Activated CD4-positive, alpha-beta T cell treated with anti-CD3 and anti-CD28 coated beads, Interleukin-2, amount 50 U/mL, for 16 hours (primary cell): ENCODE results near the gene VANGL2.
"Not testable (repeated sequence)": the region's sequence is repeated elsewhere in the genome, so short reads cannot be mapped to it uniquely, and the experiment has no call there.

Experiments used
- DNase-seq: peaks from one replicate; pipeline ENCODE4 v3.0.0-alpha.2; 2020

VANGL2 gene

DNA sequence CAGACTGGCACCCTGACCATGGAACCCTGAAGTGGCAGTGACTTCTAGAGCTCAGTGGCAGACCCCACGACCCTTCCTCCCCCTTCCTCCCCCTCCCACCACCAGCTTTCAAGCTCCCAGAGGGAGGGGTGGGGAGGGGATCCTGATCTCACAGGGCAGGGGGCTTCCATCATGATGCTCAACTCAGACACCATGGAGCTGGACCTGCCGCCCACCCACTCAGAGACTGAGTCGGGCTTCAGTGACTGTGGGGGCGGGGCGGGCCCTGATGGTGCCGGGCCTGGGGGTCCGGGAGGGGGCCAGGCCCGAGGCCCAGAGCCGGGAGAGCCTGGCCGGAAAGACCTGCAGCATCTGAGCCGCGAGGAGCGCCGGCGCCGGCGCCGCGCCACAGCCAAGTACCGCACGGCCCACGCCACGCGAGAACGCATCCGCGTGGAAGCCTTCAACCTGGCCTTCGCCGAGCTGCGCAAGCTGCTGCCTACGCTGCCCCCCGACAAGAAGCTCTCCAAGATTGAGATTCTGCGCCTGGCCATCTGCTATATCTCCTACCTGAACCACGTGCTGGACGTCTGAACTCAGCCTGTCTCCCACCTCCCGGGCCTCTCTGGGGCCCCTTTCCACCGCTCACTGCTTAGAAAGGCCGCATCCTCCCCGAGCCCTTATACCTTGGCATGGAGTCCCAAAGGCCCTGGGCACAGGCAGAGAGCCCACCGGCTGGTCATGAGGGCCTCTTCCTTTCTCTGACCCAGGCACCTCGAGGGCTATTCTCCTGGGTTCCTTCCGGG is 29.6 kb upstream of the VANGL2 start:
- no peak for DNase-seq

DNA sequence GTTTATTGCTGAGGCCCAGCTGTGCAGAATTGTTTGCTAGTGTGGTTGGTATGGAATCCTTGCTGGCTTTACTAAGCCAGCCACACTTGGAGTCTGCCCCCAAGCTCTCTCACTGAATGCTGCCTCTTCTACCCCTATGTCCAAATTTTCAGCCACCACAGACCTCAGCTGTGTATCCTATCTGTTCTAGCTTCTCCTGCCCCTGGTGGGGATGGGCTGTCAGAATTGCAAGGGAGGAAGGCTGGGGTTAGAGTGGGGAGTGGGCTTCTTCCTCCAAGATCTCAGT is 29.1 kb upstream of the VANGL2 start:
- no peak for DNase-seq

DNA sequence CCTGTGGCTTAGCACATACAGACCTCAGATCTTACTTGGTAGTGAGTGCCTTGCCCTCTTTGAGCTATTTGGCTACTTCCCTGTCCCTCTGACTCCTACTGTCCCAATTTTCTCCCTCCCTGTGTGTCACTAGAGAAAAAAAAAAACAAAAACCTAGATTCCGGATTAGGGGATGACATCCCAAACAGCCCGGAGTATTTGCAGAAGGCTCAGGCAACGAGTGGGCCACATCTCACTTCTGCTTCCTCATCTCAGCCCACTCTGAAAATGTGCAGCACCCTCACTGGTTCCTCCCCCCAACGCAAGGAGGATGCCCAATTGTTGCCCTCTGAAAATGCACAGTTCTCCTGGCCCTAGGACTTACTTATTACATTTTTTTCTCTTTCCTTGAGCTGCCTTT is 28.6 kb upstream of the VANGL2 start:
- no peak for DNase-seq

DNA sequence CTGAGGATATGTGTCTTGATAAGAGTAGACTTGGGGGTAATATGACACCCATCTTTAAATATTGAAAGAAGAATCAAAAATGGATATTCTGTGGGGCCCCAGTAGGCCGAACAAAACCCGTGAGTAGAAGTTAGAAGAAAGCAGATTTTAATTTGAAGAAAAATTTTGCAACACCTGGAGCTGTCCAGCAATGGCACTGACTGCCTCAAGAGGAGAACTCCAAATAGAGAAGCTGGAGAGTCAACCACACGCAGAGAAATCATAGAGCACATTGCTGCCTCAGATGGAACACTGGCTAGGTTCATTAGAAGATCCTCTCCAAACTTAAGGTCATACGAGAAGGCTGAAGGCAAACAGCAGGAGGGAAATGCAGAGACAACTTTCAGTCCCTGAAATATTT is 26.7 kb upstream of the VANGL2 start:
- no peak for DNase-seq

DNA sequence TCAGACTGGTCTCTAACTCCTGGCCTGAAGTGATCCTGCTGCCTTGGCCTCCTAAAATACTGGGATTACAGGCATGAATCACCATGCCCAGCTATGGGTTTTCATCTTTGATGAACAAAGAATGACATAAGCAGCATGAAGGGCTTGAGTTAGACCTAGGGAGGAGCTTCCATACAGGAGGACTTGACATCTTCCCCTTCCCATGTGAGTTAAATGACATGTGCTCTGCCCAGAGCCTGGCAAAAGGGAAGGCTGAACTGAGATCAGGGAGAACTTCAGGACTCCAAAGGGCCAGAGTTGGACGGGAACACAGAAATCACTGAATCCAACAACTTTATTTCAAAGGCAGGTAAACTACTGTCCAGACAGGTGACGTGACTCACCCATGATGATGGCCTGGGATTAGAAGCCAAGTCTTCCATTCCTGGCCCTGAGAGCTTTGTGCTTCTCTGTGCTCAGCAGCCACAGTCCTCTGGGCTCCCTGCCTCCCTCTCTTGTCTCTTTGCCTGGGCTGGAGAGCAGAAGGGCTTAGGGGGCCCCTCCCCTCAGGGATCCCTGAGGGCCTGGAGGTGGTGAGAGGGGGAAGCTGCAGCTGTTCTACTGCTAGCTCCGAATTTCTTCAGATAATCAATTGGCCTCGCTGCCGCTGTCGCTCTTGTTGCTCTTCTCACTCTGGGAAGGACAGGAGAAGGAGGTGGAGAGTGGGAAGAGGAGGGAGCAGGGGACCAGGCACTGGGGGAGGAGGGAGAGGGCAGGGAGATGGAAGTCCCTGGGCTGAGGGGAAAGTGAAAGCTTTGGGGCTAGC is 25.9 kb upstream of the VANGL2 start:
- no peak for DNase-seq

DNA sequence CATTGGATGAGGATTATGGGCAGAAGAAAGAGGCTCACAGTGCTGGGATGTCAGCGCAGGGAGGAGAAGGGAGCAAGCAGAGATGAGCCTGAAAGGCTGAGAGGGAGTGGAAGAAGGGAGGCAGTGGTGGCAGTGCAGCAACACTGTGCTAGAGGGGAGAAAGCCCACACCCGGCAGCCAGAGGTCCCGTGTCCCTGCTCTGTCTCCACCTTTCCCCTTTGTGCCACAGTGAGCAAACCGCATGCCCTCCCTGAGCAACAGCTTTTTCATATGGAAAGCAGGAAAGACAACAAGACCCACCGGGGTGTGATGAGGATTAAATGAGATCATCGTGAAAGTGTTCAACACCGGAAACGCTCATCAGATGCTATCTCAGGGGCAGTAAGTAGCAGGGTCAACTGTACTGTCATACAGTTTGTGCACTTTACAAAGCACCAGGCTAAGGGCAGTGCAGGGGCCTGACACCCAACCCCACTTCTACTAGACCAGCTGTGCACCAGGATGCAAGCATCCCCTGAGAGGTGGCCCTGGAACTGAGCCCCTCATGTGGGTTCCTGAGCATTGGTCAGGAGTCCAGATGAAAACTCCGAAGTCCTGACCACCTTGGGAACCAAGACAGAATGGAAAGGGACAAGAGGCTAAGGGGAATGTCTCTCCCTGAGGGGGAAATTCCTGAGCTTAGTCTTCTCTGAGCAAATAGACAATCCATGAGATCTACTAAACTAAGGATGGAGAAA is 24.4 kb upstream of the VANGL2 start:
- peak; percentile 37 for DNase-seq

DNA sequence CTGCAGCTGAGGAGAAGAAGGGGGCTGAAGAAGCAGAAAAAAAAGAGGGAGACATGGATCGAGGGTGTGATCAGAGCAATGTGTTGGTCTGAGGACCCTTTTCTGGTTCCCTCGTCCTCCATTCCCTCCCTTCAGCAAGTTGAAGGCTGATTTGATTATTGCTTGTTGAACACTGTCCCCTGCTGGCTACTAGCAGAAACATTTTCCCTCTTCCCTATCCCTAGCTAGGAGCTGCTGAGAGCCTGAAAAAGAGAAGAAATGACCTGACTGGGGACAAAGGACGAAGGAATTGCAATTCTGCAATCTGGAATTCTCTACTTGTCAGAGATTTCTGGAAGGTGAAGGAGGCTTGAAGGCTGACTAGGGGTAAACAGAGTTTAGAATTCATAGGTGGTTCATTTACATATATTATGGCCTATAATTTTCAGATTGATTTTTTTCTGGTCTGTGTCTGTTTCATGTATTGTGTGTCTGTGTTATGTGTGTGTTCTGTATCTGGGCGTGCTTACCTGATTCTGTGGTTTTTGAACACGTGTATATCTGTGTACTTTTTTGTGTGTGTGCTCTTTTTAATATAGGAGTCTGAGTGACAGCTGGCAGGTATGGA is 23.7 kb upstream of the VANGL2 start:
- peak; percentile 63 for DNase-seq

DNA sequence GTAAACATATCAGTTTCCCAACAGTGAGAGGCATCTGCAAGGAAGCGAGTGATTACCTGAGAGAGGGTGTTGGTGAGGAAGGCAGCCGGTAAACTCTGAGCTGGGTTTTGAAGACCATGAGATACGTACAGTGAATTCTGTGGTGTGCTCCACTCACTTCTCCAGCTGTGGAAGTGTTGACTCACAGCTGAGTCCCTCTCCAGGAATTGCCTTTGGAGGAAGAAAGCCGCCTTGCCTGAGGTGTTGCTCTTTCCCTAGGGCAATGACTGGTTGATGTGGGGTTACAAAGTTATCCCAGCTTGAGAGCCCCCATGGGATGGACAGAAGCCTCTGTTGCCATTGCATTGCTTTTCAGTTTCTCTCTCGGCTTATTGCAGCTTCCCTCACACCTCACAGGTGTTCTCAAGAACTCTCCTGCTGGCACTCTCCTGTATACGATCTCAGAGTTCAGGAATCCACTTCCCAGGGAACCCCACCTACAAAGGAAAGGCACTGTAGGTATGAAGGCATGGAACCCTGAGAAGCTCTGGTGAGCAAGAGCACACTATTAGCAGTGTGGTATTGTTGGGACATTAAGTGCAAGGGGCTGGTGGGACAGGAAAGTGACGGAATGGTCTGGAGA is 22.7 kb upstream of the VANGL2 start:
- DNase-seq, result no peak

DNA sequence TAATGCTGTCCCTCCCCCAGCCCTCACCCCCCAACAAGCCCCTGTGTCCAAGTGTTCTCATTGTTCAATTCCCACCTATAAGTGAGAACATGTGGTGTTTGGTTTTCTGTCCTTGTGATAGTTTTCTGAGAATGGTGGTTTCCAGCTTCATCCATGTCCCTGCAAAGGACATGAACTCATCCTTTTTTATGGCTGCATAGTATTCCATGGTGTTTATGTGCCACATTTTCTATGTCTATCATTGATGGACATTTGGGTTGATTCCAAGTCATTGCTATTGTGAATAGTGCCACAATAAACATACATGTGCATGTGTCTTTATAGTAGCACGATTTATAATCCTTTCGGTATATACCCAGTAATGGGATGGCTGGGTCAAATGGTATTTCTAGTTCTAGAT is 15.6 kb upstream of the VANGL2 start:
- DNase-seq, result not testable (repeated sequence)

DNA sequence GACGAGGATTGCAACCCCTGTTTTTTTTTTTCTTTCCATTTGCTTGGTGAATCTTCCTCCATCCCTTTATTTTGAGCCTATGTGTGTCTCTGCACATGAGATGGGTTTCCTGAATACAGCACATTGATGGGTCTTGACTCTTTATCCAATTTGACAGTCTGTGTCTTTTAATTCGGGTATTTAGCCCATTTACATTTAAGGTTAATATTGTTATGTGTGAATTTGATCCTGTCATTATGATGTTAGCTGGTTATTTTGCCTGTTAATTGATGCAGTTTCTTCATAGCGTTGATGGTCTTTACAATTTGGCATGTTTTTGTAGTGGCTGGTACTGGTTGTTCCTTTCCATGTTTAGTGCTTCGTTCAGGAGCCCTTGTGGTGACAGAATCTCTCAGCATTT is 12.0 kb upstream of the VANGL2 start:
- not testable (repeated sequence) for DNase-seq

DNA sequence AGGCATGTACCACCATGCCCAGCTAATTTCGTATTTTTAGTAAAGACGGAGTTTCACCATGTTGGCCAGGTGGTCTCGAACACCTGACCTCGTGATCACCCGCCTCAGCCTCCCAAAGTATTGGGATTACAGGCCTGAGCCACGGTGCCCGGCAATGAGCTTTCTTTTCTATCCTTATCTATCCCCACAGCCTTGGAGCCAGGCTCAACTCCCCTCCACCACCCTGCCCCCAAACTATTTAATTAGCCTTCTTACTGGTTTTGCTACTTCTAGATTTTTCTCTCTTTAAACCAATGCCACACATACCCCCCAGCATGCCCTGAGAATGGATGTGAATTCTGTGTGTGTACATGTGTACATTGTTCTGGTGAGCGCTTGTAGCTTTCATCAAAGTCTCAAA is 5.7 kb upstream of the VANGL2 start:
- no peak for DNase-seq

DNA sequence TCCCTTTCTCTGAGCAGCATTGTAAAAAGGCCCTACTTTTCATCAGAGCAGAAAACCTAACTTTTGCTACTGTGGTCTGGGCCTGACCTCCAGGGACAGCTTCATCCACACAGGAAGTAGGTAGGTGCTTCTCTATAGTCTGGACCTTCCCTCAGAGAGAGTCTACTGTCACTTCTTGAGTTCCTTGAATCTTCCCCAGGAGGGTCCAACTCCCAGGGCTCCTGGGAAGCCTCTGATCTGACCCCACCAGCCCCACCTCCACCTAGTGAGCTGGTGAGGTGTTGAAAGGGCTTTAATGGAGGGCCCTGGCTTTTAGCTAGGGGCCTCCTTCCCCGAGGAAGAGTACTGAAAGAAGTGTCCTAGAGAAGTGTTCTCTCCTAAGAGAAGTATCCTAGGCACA is 2.7 kb upstream of the VANGL2 start:
- no peak for DNase-seq

DNA sequence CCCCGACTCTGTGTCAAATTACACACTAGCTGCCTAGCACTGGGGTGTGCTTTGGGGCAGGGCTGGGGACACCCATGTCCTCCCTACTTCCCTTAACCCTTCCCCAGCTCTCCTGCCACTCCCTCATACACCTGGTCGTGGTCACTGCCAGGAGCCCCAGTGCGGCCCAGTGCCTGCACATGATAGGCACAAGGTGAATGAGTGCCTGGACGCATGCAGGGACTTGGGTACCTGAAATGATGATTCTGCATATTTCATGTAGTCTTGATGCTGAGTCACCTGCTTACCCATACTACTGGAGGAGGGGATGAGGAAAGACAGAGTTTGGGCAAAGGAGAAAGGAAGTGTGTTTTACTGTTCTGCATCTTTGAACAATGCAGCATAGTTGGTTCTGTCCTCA is 1.5 kb upstream of the VANGL2 start:
- no peak for DNase-seq

DNA sequence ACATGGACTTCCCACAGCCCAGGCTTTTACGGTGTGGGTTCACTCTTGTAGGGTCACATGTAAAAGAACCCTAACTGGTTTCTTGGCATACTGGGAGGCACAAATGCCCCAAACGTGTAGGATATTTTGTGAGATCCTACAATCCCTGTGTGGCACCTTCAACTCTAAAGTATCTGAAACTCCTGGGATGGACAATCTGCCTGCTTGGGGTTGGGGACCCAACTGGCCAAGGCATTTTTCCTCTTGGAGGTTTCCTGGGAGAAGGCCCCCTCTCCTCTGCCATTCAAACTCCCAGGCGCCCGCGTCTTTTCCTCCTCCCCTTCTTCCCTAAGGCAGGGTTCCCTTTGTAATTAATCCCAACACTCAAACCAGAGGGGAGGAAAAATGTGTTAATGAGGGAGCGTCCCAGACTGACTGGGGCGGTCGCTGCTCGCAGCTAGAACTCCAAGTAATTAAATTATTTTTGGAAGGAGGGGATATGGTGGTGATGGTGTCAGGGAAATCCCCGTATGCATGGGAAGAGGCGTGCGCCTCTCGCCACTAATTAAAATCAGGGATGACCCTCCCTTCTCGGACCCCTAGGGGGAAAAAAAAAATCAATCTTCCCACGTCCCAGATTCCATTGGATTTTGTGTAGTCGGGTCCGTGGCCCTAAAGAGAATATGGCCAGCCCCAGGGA is 681 bp upstream of the VANGL2 start:
- no peak for DNase-seq

DNA sequence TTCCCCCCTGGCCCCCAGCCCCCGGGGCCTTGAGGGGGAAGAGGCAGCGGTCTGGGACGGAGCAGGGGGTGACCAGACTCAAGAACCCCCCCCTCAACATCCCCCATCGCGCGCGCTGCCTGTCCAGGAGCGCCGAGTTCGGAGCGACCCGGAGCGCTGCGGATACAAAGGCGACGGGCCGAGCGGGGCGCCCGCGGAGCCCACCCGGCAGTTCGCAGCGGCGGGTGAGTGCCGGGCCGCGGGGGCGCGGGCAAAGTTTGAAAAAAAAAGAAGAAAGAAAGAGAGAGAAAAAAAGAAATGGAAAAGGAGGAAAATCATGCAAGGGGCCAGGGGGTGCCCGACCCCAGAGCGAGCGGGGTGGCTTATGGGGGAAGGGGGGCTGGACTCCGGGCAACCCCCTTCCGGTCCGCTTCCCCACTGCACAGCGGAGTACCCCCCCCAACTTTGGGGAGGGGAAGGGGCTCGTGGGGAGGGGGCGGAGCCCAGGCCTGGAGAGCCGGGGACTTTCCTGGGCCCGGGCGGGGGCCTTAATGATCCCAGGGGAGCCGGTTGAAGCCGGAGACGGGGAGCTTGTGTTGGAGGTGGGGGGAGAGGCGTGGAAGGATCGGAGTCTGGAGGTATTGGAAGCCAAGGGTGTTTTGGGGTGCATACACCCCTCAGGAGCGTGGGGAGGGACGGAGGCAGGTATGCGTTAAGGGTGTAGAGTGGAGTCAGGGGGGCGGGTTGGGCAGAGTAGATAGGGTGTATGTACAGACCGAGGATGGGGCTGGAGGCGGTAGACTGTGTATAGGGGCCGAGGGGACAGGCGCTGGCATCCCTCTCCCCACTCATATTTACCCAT is 502 bp downstream of the VANGL2 start:
- no peak for DNase-seq

DNA sequence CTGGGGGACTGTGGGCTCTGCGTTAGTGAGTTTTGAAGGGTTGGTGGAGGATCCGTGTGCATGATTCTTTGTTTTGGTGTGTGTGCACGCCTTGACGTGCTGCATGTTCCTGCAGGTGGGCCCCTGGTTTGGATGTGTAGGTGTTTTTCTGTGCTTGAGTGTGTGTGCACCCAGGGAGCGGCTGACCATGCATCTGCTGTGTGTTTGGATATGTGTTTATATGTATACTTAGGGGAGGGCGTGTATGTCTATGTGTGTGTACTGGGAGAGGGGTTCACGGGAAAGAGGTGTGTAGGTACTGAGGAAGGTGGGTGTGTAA is 1.1 kb downstream of the VANGL2 start:
- DNase-seq, result no peak

DNA sequence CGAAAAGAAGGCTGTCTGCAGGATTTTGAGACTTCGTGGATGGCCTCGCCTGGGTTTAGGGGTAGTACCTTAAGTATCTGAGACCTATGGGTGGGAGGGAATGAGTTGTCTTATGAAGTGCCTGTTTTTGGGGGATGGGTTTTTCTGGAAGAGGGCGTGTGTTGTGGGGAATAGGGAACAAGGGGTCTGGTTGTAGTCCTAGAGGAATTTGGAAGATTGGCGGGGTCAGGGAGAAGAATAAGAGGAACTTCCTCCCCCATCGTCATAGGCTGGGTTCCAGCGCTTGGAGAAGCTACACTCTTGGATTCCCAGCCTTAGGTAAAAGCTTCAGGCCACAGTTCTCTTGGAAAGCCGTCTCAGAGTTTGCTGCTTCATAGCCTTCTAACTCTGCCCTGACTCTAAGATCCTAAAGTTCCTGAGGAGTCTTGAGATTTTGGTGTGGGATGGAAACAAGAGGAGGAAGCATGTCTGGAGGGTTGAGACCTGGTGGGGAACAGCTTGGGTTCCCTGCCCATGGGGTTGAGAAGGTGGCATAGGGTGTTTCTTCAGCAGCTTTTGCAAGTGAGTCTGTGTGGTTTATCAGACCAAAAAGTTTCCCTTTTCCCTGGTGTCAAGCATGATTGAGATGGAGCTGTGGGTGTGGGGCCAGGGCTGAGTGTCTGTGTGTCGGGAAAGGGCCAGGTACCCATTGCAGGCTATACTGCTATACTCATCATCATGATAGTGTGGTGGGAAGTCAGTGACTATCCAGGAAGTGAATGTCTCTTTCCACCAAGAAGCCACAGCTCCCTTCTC is 1.8 kb downstream of the VANGL2 start:
- no peak for DNase-seq

DNA sequence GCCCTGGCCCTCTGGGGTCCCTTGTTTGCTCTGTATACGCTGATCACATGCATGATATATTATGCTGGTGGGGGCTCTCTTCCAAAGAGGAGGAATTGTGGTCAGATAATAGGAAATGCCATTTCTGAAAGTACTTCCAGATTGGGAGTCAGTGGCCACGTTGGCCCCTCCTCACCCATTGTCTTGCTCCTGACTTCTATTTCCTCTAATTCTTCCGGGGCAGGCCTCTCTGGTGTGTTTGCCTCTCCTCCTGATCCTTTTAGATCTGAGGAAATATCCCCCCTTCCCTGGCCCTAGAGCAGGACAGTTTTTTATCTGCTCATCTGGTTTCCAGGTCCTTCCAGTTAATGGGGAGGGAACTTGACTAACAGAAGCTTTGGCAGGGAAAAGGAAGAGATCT is 2.9 kb downstream of the VANGL2 start:
- DNase-seq, result no peak

DNA sequence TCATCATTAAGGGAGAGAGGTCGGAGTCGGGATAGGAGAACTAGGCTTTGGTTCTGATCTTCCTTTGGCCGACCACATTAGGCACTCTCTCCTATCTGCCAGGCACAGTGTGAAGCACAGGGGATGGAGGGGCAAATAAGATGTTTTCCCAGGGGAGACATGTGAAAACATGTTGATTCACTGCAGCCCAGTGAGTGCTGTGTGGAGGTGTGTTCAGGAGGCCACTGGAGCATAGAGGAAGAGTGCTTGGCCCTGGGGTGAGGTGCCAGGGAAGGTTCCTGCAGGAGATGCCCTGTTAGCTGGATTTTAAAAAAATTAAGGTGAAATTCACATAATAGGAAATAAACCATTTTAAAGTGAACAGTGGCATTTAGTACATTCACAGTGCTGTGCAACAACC is 3.7 kb downstream of the VANGL2 start:
- DNase-seq, result no peak

DNA sequence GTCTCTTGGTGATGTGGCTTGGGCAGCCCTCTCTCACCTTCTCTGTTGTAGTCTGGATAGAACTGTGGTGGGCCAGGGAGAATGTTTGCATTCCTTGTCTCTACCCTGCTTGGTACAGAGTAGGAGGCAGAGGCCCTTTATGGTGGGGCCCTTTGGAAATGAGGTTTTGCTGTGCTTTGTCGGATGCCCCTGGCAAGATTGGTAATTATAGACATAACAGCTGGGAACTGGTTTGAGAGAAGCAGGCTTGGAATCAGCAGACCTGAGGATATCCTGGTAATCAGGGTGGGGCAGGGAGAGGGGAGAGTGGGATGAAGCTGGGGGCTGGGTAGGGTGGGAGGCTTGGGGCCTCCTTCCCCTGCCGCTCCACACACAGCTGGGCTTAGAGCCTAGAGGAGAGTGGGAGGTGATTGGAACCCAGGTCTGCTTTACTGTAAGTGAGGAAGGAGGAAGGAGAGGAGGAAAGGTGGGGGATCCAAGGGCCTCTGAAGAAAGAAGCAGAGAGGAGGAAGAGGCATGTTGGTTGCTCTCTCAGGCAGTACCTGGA is 5.0 kb downstream of the VANGL2 start:
- no peak for DNase-seq
